ENCODE measurements around the gene NEGR1. TPM values are rescaled to one million over a fixed set of nuclear protein-coding genes. Genes with fewer than 3 reads are reported as not detected.

The NEGR1 gene
- total and polyA plus RNA-seq, 10 donors = 0.07 to 1.3 (median 0.54) TPM

DNA sequence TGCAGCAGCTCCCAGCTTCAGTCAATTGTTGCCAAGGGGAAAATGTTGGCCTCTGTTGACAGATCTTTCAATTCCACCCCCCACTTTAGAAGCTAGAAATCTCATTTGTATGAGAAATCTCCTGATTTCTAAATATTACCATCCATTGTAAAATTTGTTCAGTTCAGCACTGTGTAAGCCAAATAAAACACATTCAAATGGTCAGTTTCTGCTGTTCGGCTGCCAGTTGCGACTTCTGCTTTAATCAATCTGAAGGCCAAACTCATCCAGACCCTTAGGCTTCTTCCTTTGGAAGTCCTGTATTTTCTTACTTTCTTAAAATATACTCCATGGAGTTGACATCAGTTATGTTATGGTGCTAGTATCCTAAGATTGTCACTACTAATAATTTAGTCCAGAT lies 920.3 kb downstream of the NEGR1 start:
- no peak for DNase-seq
- Histone ChIP-seq H3K27ac (no peak overlapping the region), H3K4me1 (no peaks in the 10 kb centered on the region), H3K27me3 (replicated peaks in 1 of 7) (no peaks in the 10 kb centered on the region), H3K36me3 (no peaks in the 10 kb centered on the region), H3K9me3 (peaks cover 0 to 37% (median 10%) of the 10 kb centered on the region in 8 donors), H3K4me3 (no peak overlapping the region)
- intact Hi-C loops (cut with DNase I; ENCODE audit: low total_unique reads) = no loop called here
- TF ChIP-seq POLR2AphosphoS5 (IDR thresholded peaks at IDR 0.05) (no peak), POLR2A (IDR thresholded peaks at IDR 0.05) (no peak)
- TF ChIP-seq, protein P1, sequence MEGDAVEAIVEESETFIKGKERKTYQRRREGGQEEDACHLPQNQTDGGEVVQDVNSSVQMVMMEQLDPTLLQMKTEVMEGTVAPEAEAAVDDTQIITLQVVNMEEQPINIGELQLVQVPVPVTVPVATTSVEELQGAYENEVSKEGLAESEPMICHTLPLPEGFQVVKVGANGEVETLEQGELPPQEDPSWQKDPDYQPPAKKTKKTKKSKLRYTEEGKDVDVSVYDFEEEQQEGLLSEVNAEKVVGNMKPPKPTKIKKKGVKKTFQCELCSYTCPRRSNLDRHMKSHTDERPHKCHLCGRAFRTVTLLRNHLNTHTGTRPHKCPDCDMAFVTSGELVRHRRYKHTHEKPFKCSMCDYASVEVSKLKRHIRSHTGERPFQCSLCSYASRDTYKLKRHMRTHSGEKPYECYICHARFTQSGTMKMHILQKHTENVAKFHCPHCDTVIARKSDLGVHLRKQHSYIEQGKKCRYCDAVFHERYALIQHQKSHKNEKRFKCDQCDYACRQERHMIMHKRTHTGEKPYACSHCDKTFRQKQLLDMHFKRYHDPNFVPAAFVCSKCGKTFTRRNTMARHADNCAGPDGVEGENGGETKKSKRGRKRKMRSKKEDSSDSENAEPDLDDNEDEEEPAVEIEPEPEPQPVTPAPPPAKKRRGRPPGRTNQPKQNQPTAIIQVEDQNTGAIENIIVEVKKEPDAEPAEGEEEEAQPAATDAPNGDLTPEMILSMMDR (IDR thresholded peaks at IDR 0.05 in 8 of 11, conservative IDR thresholded peaks at IDR 0.05 in 3 of 11) = no peak
- WGBS, 5 donors = 88 to 93% (median 90%) methylated on average over 2 of the region's 2 CpGs

DNA sequence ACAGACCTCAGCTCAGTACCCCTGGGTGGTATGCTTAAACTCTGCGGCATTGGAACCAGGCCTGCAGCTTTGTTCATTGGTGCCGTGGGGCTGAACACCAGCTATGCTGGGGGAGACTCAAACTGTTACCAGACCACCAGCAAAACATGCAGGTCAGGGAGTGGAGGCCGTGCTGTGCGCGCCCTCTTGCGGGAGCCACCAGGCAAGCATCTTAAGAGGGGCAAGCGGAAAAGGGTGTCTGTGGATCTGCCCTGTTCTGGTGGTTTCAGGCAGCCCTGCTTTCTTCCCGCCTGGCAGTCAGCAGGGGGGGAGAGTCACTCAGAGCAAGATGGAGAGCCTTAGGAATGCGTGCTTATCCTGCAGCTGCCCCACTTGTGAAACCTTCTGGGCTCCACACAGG lies 924.6 kb downstream of the NEGR1 start:
- TF ChIP-seq, protein P1 (IDR thresholded peaks at IDR 0.05 in 8 of 11, conservative IDR thresholded peaks at IDR 0.05 in 3 of 11) = no peak
- no peak for TF ChIP-seq POLR2A (IDR thresholded peaks at IDR 0.05)
- TF ChIP-seq POLR2AphosphoS5 (IDR thresholded peaks at IDR 0.05) = no peak
- Histone ChIP-seq H3K27me3 (replicated peaks in 1 of 7) (no peaks in the 10 kb centered on the region), H3K36me3 (no peaks in the 10 kb centered on the region), H3K4me3 (no peak overlapping the region), H3K9me3 (peaks cover 0 to 44% (median 16%) of the 10 kb centered on the region in 8 donors), H3K4me1 (no peaks in the 10 kb centered on the region), H3K27ac (no peak overlapping the region)
- intact Hi-C loops (cut with DNase I; ENCODE audit: low total_unique reads) = no loop called here
- DNase-seq = peak; percentile 57
- WGBS, 5 donors = 64 to 92% (median 81%) methylated on average over 9 of the region's 9 CpGs

DNA sequence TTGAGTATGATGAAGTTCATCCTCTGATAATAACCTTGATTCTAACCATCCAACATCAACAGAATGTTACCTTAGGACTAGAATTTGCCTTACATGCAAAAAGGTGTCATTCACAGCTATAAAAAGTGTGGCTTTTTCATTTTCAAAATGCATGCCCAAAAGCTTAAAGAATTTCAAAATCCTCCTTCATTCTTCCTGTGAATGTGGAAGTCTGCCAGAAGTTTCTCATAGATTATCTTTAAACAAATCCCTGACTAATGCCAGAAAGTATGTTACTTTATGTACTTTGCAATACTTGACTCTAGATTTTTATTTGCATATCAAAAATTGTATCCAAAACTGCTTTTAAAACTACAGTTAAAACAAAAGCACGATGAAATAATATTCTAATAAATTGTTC lies 930.9 kb downstream of the NEGR1 start:
- intact Hi-C loops (cut with DNase I; ENCODE audit: low total_unique reads) = no loop called here
- 80 to 96% (median 84%) methylated on average over 1 of the region's 1 CpG for WGBS, 5 donors
- Histone ChIP-seq H3K36me3 (no peaks in the 10 kb centered on the region), H3K27me3 (replicated peaks in 1 of 7) (no peaks in the 10 kb centered on the region), H3K4me3 (no peak overlapping the region), H3K4me1 (no peaks in the 10 kb centered on the region), H3K27ac (no peak overlapping the region), H3K9me3 (peaks cover 0 to 13% (median 4%) of the 10 kb centered on the region in 8 donors)
- TF ChIP-seq POLR2A (IDR thresholded peaks at IDR 0.05) = no peak
- TF ChIP-seq, protein P1 (IDR thresholded peaks at IDR 0.05 in 8 of 11, conservative IDR thresholded peaks at IDR 0.05 in 3 of 11) = no peak
- TF ChIP-seq POLR2AphosphoS5 (IDR thresholded peaks at IDR 0.05) = no peak
- DNase-seq = no peak

DNA sequence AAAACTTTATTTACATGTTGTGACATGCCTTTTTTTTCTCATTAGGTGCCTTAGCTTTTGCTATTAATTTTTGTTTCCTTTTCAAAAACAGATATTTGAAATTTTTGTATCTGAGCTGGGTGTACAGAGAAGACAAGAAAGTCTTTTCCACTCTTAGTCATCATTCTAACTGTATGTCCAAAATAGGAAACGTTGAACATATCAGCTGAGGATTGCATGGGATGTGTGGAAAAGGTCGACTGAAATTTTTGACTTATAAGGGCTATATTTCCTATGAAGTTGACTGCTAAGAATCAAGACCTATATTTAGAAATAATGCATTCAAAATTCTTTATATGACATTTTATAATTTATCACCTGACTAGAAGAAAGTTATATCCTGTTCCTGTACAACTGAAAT lies 931.5 kb downstream of the NEGR1 start:
- intact Hi-C loops (cut with DNase I; ENCODE audit: low total_unique reads) = no loop called here
- Histone ChIP-seq H3K36me3 (no peaks in the 10 kb centered on the region), H3K27ac (no peak overlapping the region), H3K4me3 (no peak overlapping the region), H3K9me3 (peaks cover 0 to 13% (median 4%) of the 10 kb centered on the region in 8 donors), H3K4me1 (no peaks in the 10 kb centered on the region), H3K27me3 (replicated peaks in 1 of 7) (no peaks in the 10 kb centered on the region)
- DNase-seq = no peak
- TF ChIP-seq POLR2A (IDR thresholded peaks at IDR 0.05) = no peak
- no peak for TF ChIP-seq POLR2AphosphoS5 (IDR thresholded peaks at IDR 0.05)
- TF ChIP-seq, protein P1 (IDR thresholded peaks at IDR 0.05 in 8 of 11, conservative IDR thresholded peaks at IDR 0.05 in 3 of 11) = no peak
- WGBS, 5 donors = 23 to 45% (median 42%) methylated on average over 2 of the region's 2 CpGs
